Measurements from ENCODE around the gene TBC1D17. TPM values are rescaled to one million over a fixed set of nuclear protein-coding genes. Genes with fewer than 3 reads are reported as not detected.

The TBC1D17 gene
- polyA plus RNA-seq, 3 donors: 3.1 to 48.2 (median 4.5) TPM

DNA sequence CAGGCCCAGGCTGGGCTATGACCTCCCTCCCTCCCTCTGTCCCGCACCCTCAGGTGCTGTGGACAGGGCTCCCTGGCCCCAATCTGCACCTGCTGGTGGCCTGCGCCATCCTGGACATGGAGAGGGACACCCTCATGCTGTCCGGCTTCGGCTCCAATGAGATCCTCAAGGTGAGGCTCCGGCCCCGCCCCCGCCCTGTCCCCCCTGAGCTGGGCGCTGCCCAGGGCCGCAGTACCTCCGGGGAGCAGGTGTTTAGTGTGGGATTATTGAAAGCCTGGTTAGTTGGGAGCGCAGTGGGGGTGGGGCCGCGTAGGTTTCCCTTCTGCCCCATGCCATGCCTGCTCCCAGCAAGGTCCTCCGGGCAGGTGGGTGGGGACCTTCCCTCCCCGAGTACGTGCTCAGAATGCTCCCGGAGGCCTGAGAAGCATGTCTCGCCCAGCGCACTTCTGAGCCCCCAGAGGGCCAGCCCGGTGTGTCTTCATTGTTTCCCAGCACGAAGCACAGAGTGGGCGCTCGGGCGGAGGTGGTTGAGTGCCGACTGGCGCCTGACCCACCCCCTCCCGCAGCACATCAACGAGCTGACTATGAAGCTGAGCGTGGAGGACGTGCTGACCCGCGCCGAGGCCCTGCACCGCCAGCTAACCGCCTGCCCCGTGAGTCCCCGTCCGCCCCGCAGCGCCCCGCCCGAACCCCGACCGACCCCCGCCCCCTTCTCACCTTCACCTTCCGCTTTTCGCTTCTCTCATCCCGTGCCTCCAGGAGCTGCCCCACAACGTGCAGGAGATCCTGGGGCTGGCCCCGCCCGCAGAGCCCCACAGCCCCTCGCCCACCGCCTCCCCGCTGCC, 10.4 kb downstream of the TBC1D17 start:
- Histone ChIP-seq H3K9ac (ENCODE audit: insufficient read depth, low read length, poor library complexity, severe bottlenecking) (no peak overlapping the region), H3K36me3 (replicated peaks in 1 of 2; ENCODE audit: control insufficient read depth in 1 of 2, insufficient read depth in 2 of 2, low read length in 2 of 2) (peaks cover 21 to 23% of the 10 kb centered on the region in 2 donors), H2AFZ (ENCODE audit: insufficient read depth, low read depth, low read length, poor library complexity, severe bottlenecking) (no peak overlapping the region), H3K4me3 (replicated peaks in 1 of 3; ENCODE audit: low read depth in 2 of 3, low read length in 3 of 3) (no peak overlapping the region), H3K27ac (ENCODE audit: low read depth in 1 of 2, low read length in 2 of 2) (no peak overlapping the region), H4K20me1 (ENCODE audit: insufficient read depth, low read length) (peaks cover 27% of the 10 kb centered on the region), H3K79me2 (ENCODE audit: insufficient read depth, low read length) (no peaks in the 10 kb centered on the region), H3K4me2 (replicated peaks; ENCODE audit: extremely low read depth, low read length, poor library complexity, severe bottlenecking) (no peak overlapping the region), H3K27me3 (ENCODE audit: control insufficient read depth in 2 of 2, insufficient read depth in 2 of 2, low read length in 2 of 2) (peaks cover 0 to 9% of the 10 kb centered on the region in 2 donors), H3K4me1 (ENCODE audit: control insufficient read depth in 1 of 2, insufficient read depth in 2 of 2, low read length in 2 of 2) (peaks cover 11 to 13% of the 10 kb centered on the region in 2 donors), H3K9me3 (replicated peaks in 1 of 2; ENCODE audit: control insufficient read depth in 1 of 2, insufficient read depth in 1 of 2, low read length in 2 of 2) (no peaks in the 10 kb centered on the region)
- 93% methylated on average over 36 of the region's 54 CpGs for WGBS (ENCODE audit: insufficient coverage)
- TF ChIP-seq, protein P1, sequence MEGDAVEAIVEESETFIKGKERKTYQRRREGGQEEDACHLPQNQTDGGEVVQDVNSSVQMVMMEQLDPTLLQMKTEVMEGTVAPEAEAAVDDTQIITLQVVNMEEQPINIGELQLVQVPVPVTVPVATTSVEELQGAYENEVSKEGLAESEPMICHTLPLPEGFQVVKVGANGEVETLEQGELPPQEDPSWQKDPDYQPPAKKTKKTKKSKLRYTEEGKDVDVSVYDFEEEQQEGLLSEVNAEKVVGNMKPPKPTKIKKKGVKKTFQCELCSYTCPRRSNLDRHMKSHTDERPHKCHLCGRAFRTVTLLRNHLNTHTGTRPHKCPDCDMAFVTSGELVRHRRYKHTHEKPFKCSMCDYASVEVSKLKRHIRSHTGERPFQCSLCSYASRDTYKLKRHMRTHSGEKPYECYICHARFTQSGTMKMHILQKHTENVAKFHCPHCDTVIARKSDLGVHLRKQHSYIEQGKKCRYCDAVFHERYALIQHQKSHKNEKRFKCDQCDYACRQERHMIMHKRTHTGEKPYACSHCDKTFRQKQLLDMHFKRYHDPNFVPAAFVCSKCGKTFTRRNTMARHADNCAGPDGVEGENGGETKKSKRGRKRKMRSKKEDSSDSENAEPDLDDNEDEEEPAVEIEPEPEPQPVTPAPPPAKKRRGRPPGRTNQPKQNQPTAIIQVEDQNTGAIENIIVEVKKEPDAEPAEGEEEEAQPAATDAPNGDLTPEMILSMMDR (IDR thresholded peaks at IDR 0.05): no peak
- DNase-seq: no peak
- H3K4me1 Mint-ChIP-seq: peaks cover 16% of the 10 kb centered on the region
- peaks cover 17 to 36% (median 26%) of the 10 kb centered on the region in 3 donors for H3K27me3 Mint-ChIP-seq (ENCODE audit: low read depth in 3 of 3)
- H3K36me3 Mint-ChIP-seq: peaks cover 44 to 51% of the 10 kb centered on the region in 2 donors
- H3K27ac Mint-ChIP-seq: no peak overlapping the region
- peaks cover 0 to 7% (median 0%) of the 10 kb centered on the region in 7 donors for H3K9me3 Mint-ChIP-seq
- H3K4me3 Mint-ChIP-seq: no peak overlapping the region
- intact Hi-C loops (cut with micrococcal nuclease): loop anchor here in 1 of 2 donors (5.0 kb wide), 1 partner anchor 39 kb away; the partner anchor contains the start of genes ATF5 and NUP62

DNA sequence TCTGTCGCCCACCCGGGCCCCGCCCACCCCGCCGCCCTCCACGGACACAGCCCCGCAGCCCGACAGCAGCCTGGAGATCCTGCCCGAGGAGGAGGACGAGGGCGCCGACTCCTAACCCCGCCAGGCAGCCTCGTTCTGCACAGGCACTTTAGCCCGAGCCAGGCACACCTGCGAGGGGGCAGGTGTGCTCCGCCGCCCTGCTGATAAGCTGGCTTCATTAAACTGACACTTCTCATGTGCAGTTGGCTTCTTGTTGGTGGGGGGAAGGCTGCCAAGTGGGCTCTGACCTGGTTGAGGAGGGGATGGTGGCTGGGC, 11.0 kb downstream of the TBC1D17 start:
- H3K4me3 Mint-ChIP-seq: peak overlapping the region in 1 of 2 donors; percentile 4

More for the DNA sequence above, 11.0 kb downstream of the TBC1D17 start:
- H3K27ac Mint-ChIP-seq: no peak overlapping the region
- peaks cover 21 to 42% (median 31%) of the 10 kb centered on the region in 3 donors for H3K27me3 Mint-ChIP-seq (ENCODE audit: low read depth in 3 of 3)
- Histone ChIP-seq H3K4me2 (replicated peaks; ENCODE audit: extremely low read depth, low read length, poor library complexity, severe bottlenecking) (no peak overlapping the region), H3K9me3 (replicated peaks in 1 of 2; ENCODE audit: control insufficient read depth in 1 of 2, insufficient read depth in 1 of 2, low read length in 2 of 2) (no peaks in the 10 kb centered on the region), H3K4me1 (ENCODE audit: control insufficient read depth in 1 of 2, insufficient read depth in 2 of 2, low read length in 2 of 2) (peaks cover 11 to 13% of the 10 kb centered on the region in 2 donors), H3K36me3 (replicated peaks in 1 of 2; ENCODE audit: control insufficient read depth in 1 of 2, insufficient read depth in 2 of 2, low read length in 2 of 2) (peaks cover 15 to 17% of the 10 kb centered on the region in 2 donors), H3K9ac (ENCODE audit: insufficient read depth, low read length, poor library complexity, severe bottlenecking) (no peak overlapping the region), H3K79me2 (ENCODE audit: insufficient read depth, low read length) (no peaks in the 10 kb centered on the region), H2AFZ (ENCODE audit: insufficient read depth, low read depth, low read length, poor library complexity, severe bottlenecking) (no peak overlapping the region), H3K27me3 (ENCODE audit: control insufficient read depth in 2 of 2, insufficient read depth in 2 of 2, low read length in 2 of 2) (peaks cover 0 to 9% of the 10 kb centered on the region in 2 donors), H4K20me1 (ENCODE audit: insufficient read depth, low read length) (peaks cover 22% of the 10 kb centered on the region), H3K27ac (ENCODE audit: low read depth in 1 of 2, low read length in 2 of 2) (no peak overlapping the region), H3K4me3 (replicated peaks in 1 of 3; ENCODE audit: low read depth in 2 of 3, low read length in 3 of 3) (no peak overlapping the region)
- TF ChIP-seq, protein P1 (IDR thresholded peaks at IDR 0.05): no peak
- intact Hi-C loops (cut with micrococcal nuclease): loop anchor here in 1 of 2 donors (5.0 kb wide), 1 partner anchor 39 kb away; the partner anchor contains the start of genes ATF5 and NUP62
- no peak for DNase-seq
- H3K9me3 Mint-ChIP-seq: peaks cover 0 to 7% (median 0%) of the 10 kb centered on the region in 7 donors
- WGBS (ENCODE audit: insufficient coverage): 96% methylated on average over 18 of the region's 18 CpGs
- peaks cover 40 to 50% of the 10 kb centered on the region in 2 donors for H3K36me3 Mint-ChIP-seq
- H3K4me1 Mint-ChIP-seq: peaks cover 20% of the 10 kb centered on the region
